Measurements from ENCODE around the gene PELI3. TPM values are rescaled to one million over a fixed set of nuclear protein-coding genes. Genes with fewer than 3 reads are reported as not detected.

The PELI3 gene
- polyA plus RNA-seq, 1 donor (not counting 4 experiments of a cell fraction or from before 2014, with no cell fraction given) = 2.1 TPM

- DNase-seq (ENCODE audit: low read depth, low spot score) = no peak
- Histone ChIP-seq H3K4me1 (ENCODE audit: control insufficient read depth, extremely low read depth, insufficient read depth, low read length) (peaks cover 5% of the 10 kb centered on the region), H3K36me3 (ENCODE audit: control insufficient read depth in 2 of 2, extremely low read depth in 1 of 2, insufficient read depth in 2 of 2, low read length in 2 of 2) (no peaks in the 10 kb centered on the region), H3K79me2 (ENCODE audit: control insufficient read depth, insufficient read depth, low read length) (no peaks in the 10 kb centered on the region), H3K4me3 (ENCODE audit: control insufficient read depth in 2 of 3, extremely low read depth in 1 of 3, insufficient read depth in 2 of 3, low read depth in 1 of 3, low read length in 3 of 3) (no peak overlapping the region), H3K27me3 (ENCODE audit: control insufficient read depth, extremely low read depth, insufficient read depth, low read length) (peaks cover 27% of the 10 kb centered on the region), H3K27ac (ENCODE audit: control insufficient read depth, insufficient read depth, low read length) (no peak overlapping the region), H3K4me2 (ENCODE audit: control insufficient read depth, extremely low read depth, insufficient read depth, low read depth, low read length) (no peak overlapping the region), H3K9ac (ENCODE audit: control insufficient read depth, extremely low read depth, insufficient read depth, low read length) (no peak overlapping the region), H3K9me3 (ENCODE audit: control insufficient read depth, low read depth, low read length) (no peaks in the 10 kb centered on the region), H2AFZ (ENCODE audit: control insufficient read depth, low read length) (no peak overlapping the region), H4K20me1 (ENCODE audit: control insufficient read depth, extremely low read depth, insufficient read depth, low read length) (peaks cover 13% of the 10 kb centered on the region), H3K9me1 (ENCODE audit: control insufficient read depth, extremely low read depth, insufficient read depth, low read length) (no peaks in the 10 kb centered on the region)
- peak; percentile 32 for FAIRE-seq
- no peak for TF ChIP-seq CTCF (optimal IDR thresholded peaks at IDR 0.05 in 1 of 3, IDR thresholded peaks at IDR 0.05 in 1 of 3, conservative IDR thresholded peaks at IDR 0.05 in 1 of 3; ENCODE audit: extremely low read depth in 1 of 3, insufficient read depth in 2 of 3, low read length in 3 of 3)
- TF ChIP-seq EZH2 (IDR thresholded peaks at IDR 0.05; ENCODE audit: low read length) = no peak
- dilution Hi-C loops (cut with MboI; ENCODE audit: extremely low pct_ligation_motif_present, low sequenced_read_pairs) = no loop called here
Measured at GRCh38 chr11:66421492-66422205, 45.1 kb upstream of the PELI3 start.

GRCh38 chr11:66426314-66426713, 40.4 kb upstream of the PELI3 start:
- Histone ChIP-seq H3K4me2 (ENCODE audit: control insufficient read depth, extremely low read depth, insufficient read depth, low read depth, low read length) (no peak overlapping the region), H3K27ac (ENCODE audit: control insufficient read depth, insufficient read depth, low read length) (no peak overlapping the region), H3K4me1 (ENCODE audit: control insufficient read depth, extremely low read depth, insufficient read depth, low read length) (no peaks in the 10 kb centered on the region), H3K9me1 (ENCODE audit: control insufficient read depth, extremely low read depth, insufficient read depth, low read length) (no peaks in the 10 kb centered on the region), H2AFZ (ENCODE audit: control insufficient read depth, low read length) (no peak overlapping the region), H3K79me2 (ENCODE audit: control insufficient read depth, insufficient read depth, low read length) (no peaks in the 10 kb centered on the region), H3K9me3 (ENCODE audit: control insufficient read depth, low read depth, low read length) (no peaks in the 10 kb centered on the region), H3K27me3 (ENCODE audit: control insufficient read depth, extremely low read depth, insufficient read depth, low read length) (peaks cover under 1% of the 10 kb centered on the region), H3K9ac (ENCODE audit: control insufficient read depth, extremely low read depth, insufficient read depth, low read length) (no peak overlapping the region), H3K36me3 (ENCODE audit: control insufficient read depth in 2 of 2, extremely low read depth in 1 of 2, insufficient read depth in 2 of 2, low read length in 2 of 2) (no peaks in the 10 kb centered on the region), H3K4me3 (ENCODE audit: control insufficient read depth in 2 of 3, extremely low read depth in 1 of 3, insufficient read depth in 2 of 3, low read depth in 1 of 3, low read length in 3 of 3) (no peak overlapping the region), H4K20me1 (ENCODE audit: control insufficient read depth, extremely low read depth, insufficient read depth, low read length) (peaks cover 5% of the 10 kb centered on the region)
- TF ChIP-seq EZH2 (IDR thresholded peaks at IDR 0.05; ENCODE audit: low read length) (no peak), CTCF (optimal IDR thresholded peaks at IDR 0.05 in 1 of 3, IDR thresholded peaks at IDR 0.05 in 1 of 3, conservative IDR thresholded peaks at IDR 0.05 in 1 of 3; ENCODE audit: extremely low read depth in 1 of 3, insufficient read depth in 2 of 3, low read length in 3 of 3) (no peak)
- FAIRE-seq (no peak), DNase-seq (ENCODE audit: low read depth, low spot score) (no peak)
- dilution Hi-C loops (cut with MboI; ENCODE audit: extremely low pct_ligation_motif_present, low sequenced_read_pairs) = no loop called here
